Measurements from ENCODE around the gene HSFX2.
"Not testable (repeated sequence)": the region's sequence is repeated elsewhere in the genome, so short reads cannot be mapped to it uniquely, and the experiment has no call there.

DNA sequence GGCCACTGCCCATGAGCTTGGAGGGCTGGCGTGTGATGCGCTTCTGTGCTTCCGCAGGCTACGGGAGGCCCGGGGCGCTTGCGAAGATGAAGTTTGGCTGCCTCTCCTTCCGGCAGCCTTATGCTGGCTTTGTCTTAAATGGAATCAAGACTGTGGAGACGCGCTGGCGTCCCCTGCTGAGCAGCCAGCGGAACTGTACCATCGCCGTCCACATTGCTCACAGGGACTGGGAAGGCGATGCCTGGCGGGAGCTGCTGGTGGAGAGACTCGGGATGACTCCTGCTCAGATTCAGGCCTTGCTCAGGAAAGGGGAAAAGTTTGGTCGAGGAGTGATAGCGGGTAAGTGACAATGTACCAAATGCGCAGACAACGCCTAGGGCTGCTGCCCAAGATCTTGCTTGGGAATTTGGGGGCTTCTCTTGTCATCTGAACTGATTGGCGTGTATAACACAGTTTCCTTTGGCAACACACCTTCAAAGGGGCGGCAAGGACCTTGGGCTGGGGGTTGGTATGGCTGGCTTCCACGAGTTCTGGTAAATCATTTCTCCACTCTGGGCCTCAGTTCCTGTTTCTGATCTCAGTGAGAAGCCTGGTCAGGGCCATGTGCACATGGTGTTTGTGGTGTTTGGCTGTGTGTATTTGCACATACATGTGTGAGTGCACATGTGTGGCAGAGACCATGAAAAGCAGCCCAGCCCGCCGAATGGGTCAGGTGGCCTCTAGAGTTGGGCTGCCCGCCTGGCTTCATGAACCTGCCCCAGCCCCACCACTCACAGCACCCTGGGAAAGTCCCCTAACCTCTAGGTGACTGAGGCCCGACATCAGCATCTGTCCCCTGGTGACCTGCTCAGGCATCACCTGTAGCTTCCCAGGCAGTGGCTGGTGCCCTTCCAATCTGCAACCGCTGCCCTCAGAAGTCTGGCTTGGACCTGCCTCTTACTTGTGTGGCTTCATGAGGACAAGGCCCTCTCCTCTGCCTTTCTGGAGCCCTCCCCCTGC, 49.3 kb downstream of the HSFX2 start:
- TF ChIP-seq, protein P1, sequence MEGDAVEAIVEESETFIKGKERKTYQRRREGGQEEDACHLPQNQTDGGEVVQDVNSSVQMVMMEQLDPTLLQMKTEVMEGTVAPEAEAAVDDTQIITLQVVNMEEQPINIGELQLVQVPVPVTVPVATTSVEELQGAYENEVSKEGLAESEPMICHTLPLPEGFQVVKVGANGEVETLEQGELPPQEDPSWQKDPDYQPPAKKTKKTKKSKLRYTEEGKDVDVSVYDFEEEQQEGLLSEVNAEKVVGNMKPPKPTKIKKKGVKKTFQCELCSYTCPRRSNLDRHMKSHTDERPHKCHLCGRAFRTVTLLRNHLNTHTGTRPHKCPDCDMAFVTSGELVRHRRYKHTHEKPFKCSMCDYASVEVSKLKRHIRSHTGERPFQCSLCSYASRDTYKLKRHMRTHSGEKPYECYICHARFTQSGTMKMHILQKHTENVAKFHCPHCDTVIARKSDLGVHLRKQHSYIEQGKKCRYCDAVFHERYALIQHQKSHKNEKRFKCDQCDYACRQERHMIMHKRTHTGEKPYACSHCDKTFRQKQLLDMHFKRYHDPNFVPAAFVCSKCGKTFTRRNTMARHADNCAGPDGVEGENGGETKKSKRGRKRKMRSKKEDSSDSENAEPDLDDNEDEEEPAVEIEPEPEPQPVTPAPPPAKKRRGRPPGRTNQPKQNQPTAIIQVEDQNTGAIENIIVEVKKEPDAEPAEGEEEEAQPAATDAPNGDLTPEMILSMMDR (IDR thresholded peaks at IDR 0.05), result not testable (repeated sequence)
- TF ChIP-seq ZFX (IDR thresholded peaks at IDR 0.05; ENCODE audit: borderline replicate concordance), result not testable (repeated sequence)
